Fibroblast of mammary gland (primary cell): ENCODE results near the gene VTI1A.

Experiments used
- DNase-seq: peaks from one replicate; pipeline ENCODE4 v3.0.0-alpha.2; 2010; ENCODE audit warnings: low read depth
- H3K4me3 ChIP-seq: 2 replicates; pipeline ENCODE4 v1.5.1; 2011; ENCODE audit warnings: low read depth, mild to moderate bottlenecking, low read length, moderate library complexity; ENCODE audit not compliant: control insufficient read depth
- CTCF ChIP-seq: conservative IDR thresholded peaks from 2 replicates; pipeline ENCODE4 v1.5.1; 2011; ENCODE audit warnings: low read depth, low read length, inconsistent platforms; ENCODE audit not compliant: control insufficient read depth, insufficient read depth

VTI1A gene

GRCh38 chr10:112801748-112802147, 354.7 kb downstream of the VTI1A start:
- DNase-seq = no peak
- H3K4me3 ChIP-seq = no peak overlapping the region
- no peak for TF ChIP-seq CTCF

GRCh38 chr10:112802411-112803022, 355.5 kb downstream of the VTI1A start:
- H3K4me3 ChIP-seq = no peak overlapping the region
- TF ChIP-seq CTCF = no peak

GRCh38 chr10:112803961-112804401, 357.0 kb downstream of the VTI1A start:
- no peak for TF ChIP-seq CTCF
- DNase-seq = no peak

More at GRCh38 chr10:112802411-112803022, 355.5 kb downstream of the VTI1A start:
- no peak for DNase-seq

GRCh38 chr10:112805254-112805590, 358.2 kb downstream of the VTI1A start:
- no peak for DNase-seq
- TF ChIP-seq CTCF = no peak

More at GRCh38 chr10:112803961-112804401, 357.0 kb downstream of the VTI1A start:
- H3K4me3 ChIP-seq = no peak overlapping the region

GRCh38 chr10:112805701-112806100, 358.7 kb downstream of the VTI1A start:
- TF ChIP-seq CTCF = no peak
- DNase-seq = no peak
- no peak overlapping the region for H3K4me3 ChIP-seq

More at GRCh38 chr10:112805254-112805590, 358.2 kb downstream of the VTI1A start:
- no peak overlapping the region for H3K4me3 ChIP-seq

- no peak overlapping the region for H3K4me3 ChIP-seq
- TF ChIP-seq CTCF = no peak
- no peak for DNase-seq
Measured at GRCh38 chr10:112807013-112807412, 360.0 kb downstream of the VTI1A start.

GRCh38 chr10:112809736-112810135, 362.7 kb downstream of the VTI1A start:
- H3K4me3 ChIP-seq = no peak overlapping the region
- DNase-seq = no peak
- TF ChIP-seq CTCF = no peak
